ENCODE measurements around the gene PPARA. TPM values are rescaled to one million over a fixed set of nuclear protein-coding genes. Genes with fewer than 3 reads are reported as not detected.

Gene PPARA
- total RNA-seq, 1 donor from 2014 or later = 101 TPM

GRCh38 chr22:46122511-46122971 lies 27.8 kb upstream of the PPARA start:
- Histone ChIP-seq H3K27me3 (ENCODE audit: low read depth) (no peaks in the 10 kb centered on the region), H3K4me1 (peaks cover 18% of the 10 kb centered on the region), H3K36me3 (no peaks in the 10 kb centered on the region), H3K9me3 (replicated peaks) (no peaks in the 10 kb centered on the region), H3K27ac (replicated peaks) (no peak overlapping the region), H3K4me3 (peak overlapping the region; percentile 41)
- DNase-seq = peak; percentile 75
- intact Hi-C loops (cut with micrococcal nuclease) = loop anchor here (5.0 kb wide), 1 partner anchor 190 kb away; no protein-coding TSS in a partner anchor
- TF ChIP-seq CTCF (IDR thresholded peaks at IDR 0.05; ENCODE audit: borderline replicate concordance) = peak; percentile 95

- no peak for DNase-seq
- Histone ChIP-seq H3K4me1 (peaks cover 18% of the 10 kb centered on the region), H3K36me3 (no peaks in the 10 kb centered on the region), H3K9me3 (replicated peaks) (no peaks in the 10 kb centered on the region), H3K27ac (replicated peaks) (no peak overlapping the region), H3K27me3 (ENCODE audit: low read depth) (no peaks in the 10 kb centered on the region), H3K4me3 (no peak overlapping the region)
- intact Hi-C loops (cut with micrococcal nuclease) = loop anchor here (5.0 kb wide), 1 partner anchor 189 kb away; no protein-coding TSS in a partner anchor
- no peak for TF ChIP-seq CTCF (IDR thresholded peaks at IDR 0.05; ENCODE audit: borderline replicate concordance)
Measured at GRCh38 chr22:46122980-46123693, 27.2 kb upstream of the PPARA start.

- intact Hi-C loops (cut with micrococcal nuclease) = loop anchor here (5.0 kb wide), 1 partner anchor 188 kb away; no protein-coding TSS in a partner anchor
- H3K27me3 ChIP-seq (ENCODE audit: low read depth) = no peaks in the 10 kb centered on the region
- H3K9me3 ChIP-seq (replicated peaks) = no peaks in the 10 kb centered on the region
- H3K27ac ChIP-seq (replicated peaks) = no peak overlapping the region
- H3K4me3 ChIP-seq = no peak overlapping the region
- H3K4me1 ChIP-seq = peaks cover 18% of the 10 kb centered on the region
- DNase-seq = no peak
- H3K36me3 ChIP-seq = no peaks in the 10 kb centered on the region
- TF ChIP-seq CTCF (IDR thresholded peaks at IDR 0.05; ENCODE audit: borderline replicate concordance) = no peak
Measured at GRCh38 chr22:46123694-46124382, 26.5 kb upstream of the PPARA start.

- Histone ChIP-seq H3K4me3 (no peak overlapping the region), H3K9me3 (replicated peaks) (no peaks in the 10 kb centered on the region), H3K27ac (replicated peaks) (no peak overlapping the region), H3K27me3 (ENCODE audit: low read depth) (no peaks in the 10 kb centered on the region), H3K36me3 (no peaks in the 10 kb centered on the region), H3K4me1 (peaks cover 25% of the 10 kb centered on the region)
- intact Hi-C loops (cut with micrococcal nuclease) = loop anchor here (5.0 kb wide), 1 partner anchor 188 kb away; no protein-coding TSS in a partner anchor
- no peak for DNase-seq
- no peak for TF ChIP-seq CTCF (IDR thresholded peaks at IDR 0.05; ENCODE audit: borderline replicate concordance)
Measured at GRCh38 chr22:46124383-46125144, 25.8 kb upstream of the PPARA start.

DNA sequence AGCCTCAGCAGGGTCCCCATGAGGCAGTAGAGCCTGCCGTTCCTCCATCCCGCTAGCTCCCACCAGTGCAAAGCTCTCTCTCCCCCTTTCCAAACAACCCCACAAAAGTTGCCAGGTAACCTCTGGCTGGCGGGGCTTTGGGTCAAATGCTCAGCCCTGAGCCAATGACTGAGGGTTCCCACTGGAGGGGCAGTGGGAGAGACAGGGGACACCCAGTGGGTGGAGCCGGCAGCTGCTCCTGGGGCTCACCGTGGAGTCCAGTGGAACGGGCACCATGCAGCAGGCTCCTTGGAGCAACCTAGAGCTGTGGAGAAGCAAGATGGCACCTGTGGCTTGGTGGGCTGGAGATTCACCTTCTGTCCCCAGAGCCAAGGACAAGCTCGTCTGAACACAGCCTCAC lies 25.0 kb upstream of the PPARA start:
- peaks cover 27% of the 10 kb centered on the region for H3K4me1 ChIP-seq
- H3K4me3 ChIP-seq = no peak overlapping the region
- DNase-seq = no peak
- no peak for TF ChIP-seq CTCF (IDR thresholded peaks at IDR 0.05; ENCODE audit: borderline replicate concordance)
- no peak overlapping the region for H3K27ac ChIP-seq (replicated peaks)
- H3K9me3 ChIP-seq (replicated peaks) = no peaks in the 10 kb centered on the region
- H3K27me3 ChIP-seq (ENCODE audit: low read depth) = no peaks in the 10 kb centered on the region
- intact Hi-C loops (cut with micrococcal nuclease) = no loop called here
- no peaks in the 10 kb centered on the region for H3K36me3 ChIP-seq

Data from left ventricle myocardium inferior (tissue), 1 donor.